Liver (tissue), 9 donors: ENCODE data around the gene STK33. TPM values are rescaled to one million over a fixed set of nuclear protein-coding genes. Genes with fewer than 3 reads are reported as not detected.

Experiments used
- DNase-seq: peaks from one replicate; pipeline ENCODE4 v3.0.0-alpha.2; 2017; ENCODE audit warnings: low spot score
- H3K27ac ChIP-seq, 2 donors: one replicate each; pipeline ENCODE4 v1.7.0; 2013; ENCODE audit warnings: inconsistent platforms in 2 of 2, low read length in 2 of 2, control low read depth in 1 of 2, low read depth in 1 of 2, mild to moderate bottlenecking in 1 of 2
- H3K27me3 ChIP-seq, 4 donors: one replicate each; pipeline versions ENCODE4 v1.6.1 to v1.7.0; 2013; ENCODE audit warnings: low read length in 3 of 4, inconsistent platforms in 1 of 4, mild to moderate bottlenecking in 1 of 4, moderate library complexity in 1 of 4; ENCODE audit not compliant: control insufficient read depth in 4 of 4, insufficient read depth in 4 of 4
- H3K36me3 ChIP-seq, 4 donors: one replicate each; pipeline versions ENCODE4 v1.6.1 to v1.7.0; 2013; ENCODE audit warnings: low read length in 3 of 4, mild to moderate bottlenecking in 3 of 4, low read depth in 1 of 4, moderate library complexity in 1 of 4; ENCODE audit not compliant: control insufficient read depth in 4 of 4, insufficient read depth in 3 of 4
- H3K4me1 ChIP-seq, 4 donors: one replicate each; pipeline versions ENCODE4 v1.6.1 to v1.7.0; 2013; ENCODE audit warnings: low read length in 3 of 4, mild to moderate bottlenecking in 3 of 4, moderate library complexity in 1 of 4; ENCODE audit not compliant: control insufficient read depth in 4 of 4, insufficient read depth in 4 of 4
- H3K4me3 ChIP-seq, 3 donors: one replicate each; pipeline versions ENCODE4 v1.6.1 to v1.7.0; 2013; ENCODE audit warnings: low read length in 3 of 3, control low read depth in 1 of 3, low read depth in 1 of 3, mild to moderate bottlenecking in 1 of 3
- H3K9ac ChIP-seq, 2 donors: one replicate each; pipeline ENCODE4 v1.7.0; 2013; ENCODE audit warnings: low read length in 2 of 2, mild to moderate bottlenecking in 2 of 2, moderate library complexity in 2 of 2, control low read depth in 1 of 2, low read depth in 1 of 2
- H3K9me3 ChIP-seq, 4 donors: one replicate each; pipeline versions ENCODE4 v1.6.1 to v1.7.0; 2013; ENCODE audit warnings: low read length in 3 of 4; ENCODE audit not compliant: control insufficient read depth in 4 of 4
- HNF4A ChIP-seq, 2 donors: conservative IDR thresholded peaks; 2 replicates each; pipeline ENCODE4 v1.6.1; 2016; ENCODE audit warnings: antibody characterized with exemption in 2 of 2, mild to moderate bottlenecking in 2 of 2
- NR2F2 ChIP-seq: IDR thresholded peaks from 2 replicates; pipeline ENCODE4 v1.6.1; 2016; ENCODE audit warnings: antibody characterized with exemption
- RAD21 ChIP-seq, 2 donors: IDR thresholded peaks; 2 replicates each; pipeline ENCODE4 v1.6.1; 2016; ENCODE audit warnings: antibody characterized with exemption in 2 of 2, mild to moderate bottlenecking in 2 of 2
- RXRA ChIP-seq, 2 donors: IDR thresholded peaks; 2 replicates each; pipeline ENCODE4 v1.6.1; 2017 to 2018; ENCODE audit warnings: antibody characterized with exemption in 2 of 2, mild to moderate bottlenecking in 1 of 2
- SP1 ChIP-seq: IDR thresholded peaks from 2 replicates; pipeline ENCODE4 v1.6.1; 2018; ENCODE audit warnings: antibody characterized with exemption, mild to moderate bottlenecking
- YY1 ChIP-seq: IDR thresholded peaks from 2 replicates; pipeline ENCODE4 v1.6.1; 2016; ENCODE audit warnings: antibody characterized with exemption, mild to moderate bottlenecking
- ZBTB33 ChIP-seq: IDR thresholded peaks from 2 replicates; pipeline ENCODE4 v1.6.1; 2016; ENCODE audit warnings: antibody characterized with exemption
- WGBS: extraction: QIAGEN DNeasy Blood & Tissue Kit; methylation state at CpG from one replicate; pipeline ENCODE4 v1.1.7; 2013; 5-methylcytosine and 5-hydroxymethylcytosine counted together
- polyA plus RNA-seq, 2 donors: library from polyadenylated mRNA; stranded (reverse) in 1 of 2; unstranded in 1 of 2; fragments of 200-250 nt in 1 of 2; fragments of >200 nt in 1 of 2; fragmentation: Nextera tagmentation in 1 of 2; extraction: Ambion mirVana in 1 of 2; gene quantifications; one replicate each; pipeline versions ENCODE4 v1.2.1 to v1.2.3, GENCODE V29; 2013 to 2015
- total RNA-seq, 2 donors: library from RNA; depleted of rRNA; stranded (reverse); fragments of >200 nt; gene quantifications; one replicate each; pipeline ENCODE4 v1.2.3, GENCODE V29; 2014
- TF ChIP-seq, protein P1 (sequence below): IDR thresholded peaks from 2 replicates; pipeline ENCODE4 v1.6.1; 2016; ENCODE audit warnings: antibody characterized with exemption, mild to moderate bottlenecking
- donor health status: healthy.
- donor health status: healthy.
- donor health status: healthy.
- donor health status: healthy.
- donor health status: healthy.

The STK33 gene
- total and polyA plus RNA-seq, 4 donors: 0.09 to 1.1 (median 0.52) TPM

DNA sequence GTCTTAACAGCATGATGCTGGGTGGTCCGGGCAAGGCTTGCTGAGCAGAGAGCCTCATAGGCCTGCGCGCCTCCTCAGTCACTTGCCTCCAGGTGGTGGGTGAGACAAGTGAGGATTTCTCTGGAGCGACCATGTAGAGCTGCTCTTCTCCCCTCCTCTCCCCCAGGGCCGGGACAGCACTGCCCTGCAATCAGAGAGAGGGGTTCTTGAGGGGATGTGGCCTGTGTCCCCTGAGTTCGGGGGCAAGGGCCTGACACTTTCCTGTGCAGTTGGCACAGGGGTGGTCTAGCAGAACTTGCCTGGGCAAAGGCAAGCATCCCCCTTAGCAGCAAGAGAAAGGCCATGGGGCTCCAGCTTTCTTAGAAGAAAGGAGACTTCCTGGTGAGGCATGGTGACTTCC is 234.5 kb downstream of the STK33 start:
- Histone ChIP-seq H3K4me3 (no peak overlapping the region), H3K4me1 (peaks cover 0 to 3% (median 0%) of the 10 kb centered on the region in 4 donors), H3K9me3 (no peaks in the 10 kb centered on the region), H3K36me3 (no peaks in the 10 kb centered on the region), H3K27ac (no peak overlapping the region), H3K9ac (no peak overlapping the region), H3K27me3 (no peaks in the 10 kb centered on the region)
- DNase-seq: no peak
- 94% methylated on average over 6 of the region's 6 CpGs for WGBS
- TF ChIP-seq RXRA (IDR thresholded peaks at IDR 0.05): no peak
- no peak for TF ChIP-seq HNF4A (conservative IDR thresholded peaks at IDR 0.05)
- TF ChIP-seq SP1: no peak
- no peak for TF ChIP-seq NR2F2
- TF ChIP-seq YY1: no peak
- TF ChIP-seq RAD21 (IDR thresholded peaks at IDR 0.05): no peak

DNA sequence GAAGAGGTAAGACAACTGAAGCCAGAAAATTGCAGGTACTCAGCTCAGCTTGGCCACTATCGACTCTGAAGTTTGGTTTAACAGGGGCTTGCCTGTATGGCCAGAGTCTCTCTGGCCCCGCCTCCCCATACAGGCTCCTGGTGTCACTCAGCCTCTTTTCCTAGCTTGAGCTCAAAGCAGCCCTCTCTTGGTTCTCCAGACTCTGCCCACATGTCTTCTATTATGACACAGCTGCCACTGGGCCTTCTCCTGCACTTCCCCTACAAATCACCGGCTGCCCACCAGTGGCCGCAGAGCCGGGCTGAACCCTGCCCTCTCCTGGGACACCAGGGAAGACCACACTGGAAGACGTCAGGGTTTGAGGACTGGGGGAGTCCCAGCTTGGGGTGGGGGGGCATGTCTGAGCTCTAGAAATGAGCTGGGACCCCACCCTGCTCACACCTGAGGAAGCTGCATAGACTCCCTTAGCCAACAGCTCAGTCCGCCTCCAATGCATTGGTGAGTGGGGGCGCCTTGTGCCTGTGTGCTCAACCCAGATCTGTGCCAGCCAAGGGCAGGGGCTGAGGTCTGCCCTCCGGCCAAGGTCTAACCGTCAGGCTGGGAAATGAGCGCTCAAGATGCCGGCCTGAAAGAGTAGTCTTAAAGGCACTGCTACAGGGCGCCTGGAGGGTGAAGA is 236.0 kb downstream of the STK33 start:
- no peak overlapping the region for H3K27ac ChIP-seq
- no peak for DNase-seq
- WGBS: 94% methylated on average over 13 of the region's 13 CpGs
- H3K27me3 ChIP-seq: peaks cover 0 to 4% (median 0%) of the 10 kb centered on the region in 4 donors
- no peaks in the 10 kb centered on the region for H3K36me3 ChIP-seq
- TF ChIP-seq NR2F2: no peak
- no peak overlapping the region for H3K4me3 ChIP-seq
- no peak overlapping the region for H3K9ac ChIP-seq
- peaks cover 0 to 3% (median 0%) of the 10 kb centered on the region in 4 donors for H3K4me1 ChIP-seq
- H3K9me3 ChIP-seq: no peaks in the 10 kb centered on the region

GRCh38 chr11:8357505-8357888 is 236.5 kb downstream of the STK33 start:
- Histone ChIP-seq H3K9ac (no peak overlapping the region), H3K4me1 (peaks cover 0 to 3% (median 0%) of the 10 kb centered on the region in 4 donors), H3K27ac (no peak overlapping the region), H3K4me3 (no peak overlapping the region), H3K9me3 (no peaks in the 10 kb centered on the region), H3K36me3 (no peaks in the 10 kb centered on the region), H3K27me3 (peaks cover 0 to 4% (median 0%) of the 10 kb centered on the region in 4 donors)
- WGBS: 82% methylated on average over 4 of the region's 4 CpGs
- no peak for DNase-seq
- TF ChIP-seq, protein P1, sequence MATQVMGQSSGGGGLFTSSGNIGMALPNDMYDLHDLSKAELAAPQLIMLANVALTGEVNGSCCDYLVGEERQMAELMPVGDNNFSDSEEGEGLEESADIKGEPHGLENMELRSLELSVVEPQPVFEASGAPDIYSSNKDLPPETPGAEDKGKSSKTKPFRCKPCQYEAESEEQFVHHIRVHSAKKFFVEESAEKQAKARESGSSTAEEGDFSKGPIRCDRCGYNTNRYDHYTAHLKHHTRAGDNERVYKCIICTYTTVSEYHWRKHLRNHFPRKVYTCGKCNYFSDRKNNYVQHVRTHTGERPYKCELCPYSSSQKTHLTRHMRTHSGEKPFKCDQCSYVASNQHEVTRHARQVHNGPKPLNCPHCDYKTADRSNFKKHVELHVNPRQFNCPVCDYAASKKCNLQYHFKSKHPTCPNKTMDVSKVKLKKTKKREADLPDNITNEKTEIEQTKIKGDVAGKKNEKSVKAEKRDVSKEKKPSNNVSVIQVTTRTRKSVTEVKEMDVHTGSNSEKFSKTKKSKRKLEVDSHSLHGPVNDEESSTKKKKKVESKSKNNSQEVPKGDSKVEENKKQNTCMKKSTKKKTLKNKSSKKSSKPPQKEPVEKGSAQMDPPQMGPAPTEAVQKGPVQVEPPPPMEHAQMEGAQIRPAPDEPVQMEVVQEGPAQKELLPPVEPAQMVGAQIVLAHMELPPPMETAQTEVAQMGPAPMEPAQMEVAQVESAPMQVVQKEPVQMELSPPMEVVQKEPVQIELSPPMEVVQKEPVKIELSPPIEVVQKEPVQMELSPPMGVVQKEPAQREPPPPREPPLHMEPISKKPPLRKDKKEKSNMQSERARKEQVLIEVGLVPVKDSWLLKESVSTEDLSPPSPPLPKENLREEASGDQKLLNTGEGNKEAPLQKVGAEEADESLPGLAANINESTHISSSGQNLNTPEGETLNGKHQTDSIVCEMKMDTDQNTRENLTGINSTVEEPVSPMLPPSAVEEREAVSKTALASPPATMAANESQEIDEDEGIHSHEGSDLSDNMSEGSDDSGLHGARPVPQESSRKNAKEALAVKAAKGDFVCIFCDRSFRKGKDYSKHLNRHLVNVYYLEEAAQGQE: no peak
- TF ChIP-seq ZBTB33: no peak
